Ramos (cell line): Measurements from ENCODE around the gene MAP4K3.

ENCODE experiments used
- in situ Hi-C: fragments of 300-500 bp; cut with MboI; formaldehyde crosslinking; loops from one replicate; pipeline ENCODE4 v1.14.3; 2022; ENCODE audit warnings: low sequenced_read_pairs; ENCODE audit not compliant: unreplicated experiment

MAP4K3 gene

DNA sequence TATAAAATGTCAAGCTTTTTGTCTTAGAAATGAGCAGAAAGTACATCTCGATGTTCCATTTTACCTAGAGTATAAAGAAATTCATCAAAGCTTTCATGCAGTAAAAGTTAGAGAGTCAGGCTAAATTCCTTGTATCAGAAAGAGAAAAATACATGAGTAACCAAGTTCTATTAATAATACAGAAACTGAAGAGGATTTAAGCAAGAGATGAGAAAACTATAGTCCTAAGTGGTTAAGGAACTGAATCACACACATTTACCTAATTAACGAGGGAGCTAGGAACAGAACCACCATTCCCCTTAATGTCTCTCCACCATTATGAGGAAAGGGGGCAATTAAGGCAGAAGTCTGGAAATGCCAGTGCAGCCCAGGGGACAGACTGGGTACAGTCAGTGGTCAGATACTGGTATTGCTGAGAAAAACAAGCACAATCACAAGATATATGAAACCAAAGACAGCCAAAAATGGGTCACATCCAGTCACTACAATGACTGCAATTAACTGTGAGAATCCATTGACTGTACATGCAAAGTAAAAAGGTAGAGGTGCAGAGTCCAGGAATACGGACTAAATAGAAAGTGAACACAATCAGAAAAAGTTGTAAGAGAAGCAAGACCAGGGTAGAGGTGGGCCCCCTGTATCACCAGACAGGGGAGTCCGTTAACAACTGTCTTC lies 23.9 kb downstream of the MAP4K3 start:
- in situ Hi-C loops: no loop called here

- in situ Hi-C loops: no loop called here
Observed at GRCh38 chr2:39411181-39411944, 25.7 kb downstream of the MAP4K3 start.

- in situ Hi-C loops: no loop called here
Observed at GRCh38 chr2:39409697-39410389, 27.2 kb downstream of the MAP4K3 start.

DNA sequence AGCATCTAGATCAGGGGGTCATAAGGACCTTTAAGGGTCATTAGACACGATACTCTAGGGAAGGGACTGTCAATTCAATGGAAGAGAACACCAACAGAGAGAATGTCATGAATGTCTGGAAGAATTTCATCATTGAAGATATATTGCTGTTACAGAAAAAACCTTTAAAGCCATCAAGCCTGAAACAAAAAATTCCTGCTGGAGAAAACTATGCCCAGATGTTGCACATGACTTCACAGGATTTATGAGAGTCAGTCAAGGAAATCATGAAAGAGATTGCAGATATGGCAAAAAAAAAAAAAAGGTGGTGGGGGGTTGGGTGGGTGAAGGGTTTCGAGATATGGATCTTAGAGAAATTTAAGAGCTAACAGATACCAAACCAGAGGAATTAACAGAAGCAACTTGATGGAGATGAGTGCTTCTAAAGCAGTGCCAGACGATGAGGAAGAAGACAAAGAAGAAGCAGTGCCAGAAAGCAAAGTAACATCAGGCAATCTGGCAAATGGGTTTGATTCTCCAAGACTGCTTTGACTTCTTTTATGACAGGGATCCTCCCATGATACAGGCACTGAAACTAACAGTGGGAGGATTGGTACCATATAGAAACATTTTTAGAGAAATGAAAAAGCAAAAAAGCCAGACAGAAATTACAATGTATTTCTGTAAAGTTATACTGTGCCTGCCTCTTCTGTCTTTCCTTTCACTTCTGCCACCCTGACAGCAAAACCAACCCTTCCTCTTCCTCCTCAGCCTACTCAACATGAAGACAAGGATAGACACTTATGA lies 28.5 kb downstream of the MAP4K3 start:
- in situ Hi-C loops: no loop called here

- in situ Hi-C loops: no loop called here
Observed at GRCh38 chr2:39407516-39408296, 29.4 kb downstream of the MAP4K3 start.

DNA sequence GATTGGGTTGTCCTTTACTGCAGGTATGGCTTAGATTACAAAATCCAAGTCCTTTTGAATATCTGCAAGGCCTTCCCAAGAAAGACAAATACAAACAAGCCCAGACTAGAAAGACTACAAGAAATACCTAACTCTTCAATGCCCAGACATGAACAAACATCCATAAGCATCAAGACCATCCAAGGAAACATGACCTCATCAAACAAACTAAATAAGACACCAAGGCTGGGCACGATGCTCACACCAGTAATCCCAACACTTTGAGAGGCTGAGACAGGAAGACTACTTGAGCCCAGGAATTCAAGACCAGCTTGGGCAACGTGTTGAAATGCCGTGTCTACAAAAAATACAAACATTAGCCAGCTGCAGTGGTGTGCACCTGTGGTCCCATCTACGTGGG lies 31.7 kb downstream of the MAP4K3 start:
- in situ Hi-C loops: no loop called here

- in situ Hi-C loops: no loop called here
Observed at GRCh38 chr2:39403311-39403710, 33.8 kb downstream of the MAP4K3 start.

GRCh38 chr2:39401319-39401718 lies 35.8 kb downstream of the MAP4K3 start:
- in situ Hi-C loops: no loop called here

DNA sequence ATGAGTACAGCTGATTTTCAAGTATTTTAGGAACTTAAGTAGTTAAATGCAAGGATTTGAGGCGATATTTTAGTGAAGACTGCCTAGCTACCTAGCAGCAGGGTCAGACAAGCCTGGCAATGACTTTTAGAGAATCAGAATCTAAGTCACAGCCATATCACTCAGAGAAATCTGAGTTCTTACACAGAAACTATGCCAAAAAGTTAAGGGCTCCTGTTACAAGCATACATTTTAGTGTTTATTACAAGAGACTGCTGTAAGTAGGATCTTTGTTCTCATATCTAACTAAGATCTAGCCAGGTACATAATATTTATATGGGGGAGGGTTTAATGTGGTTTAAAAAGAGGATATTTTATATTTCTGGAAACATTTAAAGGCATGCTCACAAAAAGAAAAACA lies 37.5 kb downstream of the MAP4K3 start:
- in situ Hi-C loops: loop anchor here (25.0 kb wide), 1 partner anchor 313 kb away; no protein-coding TSS in a partner anchor

DNA sequence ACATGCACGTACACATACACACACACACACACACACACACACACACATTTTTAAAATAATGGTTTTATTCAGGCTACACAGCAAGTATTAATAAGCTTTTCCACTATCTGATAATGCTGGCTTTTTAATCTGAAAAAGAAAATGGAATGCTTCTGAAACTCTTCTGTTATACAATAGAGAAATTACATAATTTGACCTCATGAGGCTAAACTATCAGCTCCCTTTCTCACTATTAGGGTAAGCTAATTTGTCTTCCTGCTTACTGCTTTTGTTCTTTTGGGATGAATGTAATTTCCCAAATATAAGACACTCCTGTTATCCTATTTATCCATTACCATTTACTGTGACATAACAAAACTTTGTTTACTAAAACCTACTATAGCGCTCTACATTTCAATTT lies 41.8 kb downstream of the MAP4K3 start:
- in situ Hi-C loops: loop anchor here (25.0 kb wide), 1 partner anchor 317 kb away; no protein-coding TSS in a partner anchor

DNA sequence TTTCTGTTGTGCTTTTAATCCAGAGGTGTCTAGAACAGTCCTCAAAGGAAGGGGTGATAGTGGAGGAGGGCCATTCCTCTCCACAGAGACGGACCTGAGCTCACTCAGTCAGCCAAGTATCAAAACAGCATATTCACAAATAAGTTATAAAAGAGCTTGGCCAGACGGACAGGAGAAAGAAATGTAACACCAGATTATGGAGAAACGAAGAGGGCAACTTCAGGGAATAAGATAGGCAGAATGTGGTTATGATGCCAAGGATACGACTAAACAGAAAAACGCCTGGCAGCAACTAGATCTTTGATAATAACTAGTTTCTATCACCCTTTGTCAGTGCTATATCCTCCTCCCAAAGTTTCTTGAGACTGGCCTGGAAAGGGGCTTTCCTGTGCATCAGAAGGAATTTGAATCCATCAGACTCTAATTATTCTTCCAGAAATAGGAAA lies 42.5 kb downstream of the MAP4K3 start:
- in situ Hi-C loops: loop anchor here (25.0 kb wide), 1 partner anchor 318 kb away; no protein-coding TSS in a partner anchor

DNA sequence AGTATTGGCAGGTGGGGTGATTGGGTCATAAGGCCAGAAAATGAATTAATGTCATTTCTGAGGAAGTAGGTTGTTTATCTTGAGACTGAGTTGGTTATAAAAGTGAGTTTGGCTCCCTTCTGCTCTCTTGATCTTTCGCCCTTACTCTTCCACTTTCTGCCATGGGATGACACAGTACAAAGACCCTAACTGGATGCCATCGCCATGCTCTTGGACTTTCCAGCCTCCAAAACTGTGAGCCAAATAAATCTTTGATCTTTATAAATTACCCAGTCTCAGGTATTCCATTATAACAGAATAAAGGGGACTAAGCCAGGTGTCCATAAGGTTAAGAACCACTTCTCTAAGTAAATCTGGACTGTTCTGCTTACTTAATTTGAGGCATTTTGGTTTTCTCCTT lies 44.4 kb downstream of the MAP4K3 start:
- in situ Hi-C loops: loop anchor here (25.0 kb wide), 1 partner anchor 320 kb away; no protein-coding TSS in a partner anchor

GRCh38 chr2:39390216-39390615 lies 46.9 kb downstream of the MAP4K3 start:
- in situ Hi-C loops: loop anchor here (25.0 kb wide), 1 partner anchor 322 kb away; no protein-coding TSS in a partner anchor

- in situ Hi-C loops: loop anchor here (25.0 kb wide), 1 partner anchor 326 kb away; no protein-coding TSS in a partner anchor
Observed at GRCh38 chr2:39386064-39386463, 51.0 kb downstream of the MAP4K3 start.

GRCh38 chr2:39385172-39385571 lies 51.9 kb downstream of the MAP4K3 start:
- in situ Hi-C loops: loop anchor here (25.0 kb wide), 1 partner anchor 327 kb away; no protein-coding TSS in a partner anchor

DNA sequence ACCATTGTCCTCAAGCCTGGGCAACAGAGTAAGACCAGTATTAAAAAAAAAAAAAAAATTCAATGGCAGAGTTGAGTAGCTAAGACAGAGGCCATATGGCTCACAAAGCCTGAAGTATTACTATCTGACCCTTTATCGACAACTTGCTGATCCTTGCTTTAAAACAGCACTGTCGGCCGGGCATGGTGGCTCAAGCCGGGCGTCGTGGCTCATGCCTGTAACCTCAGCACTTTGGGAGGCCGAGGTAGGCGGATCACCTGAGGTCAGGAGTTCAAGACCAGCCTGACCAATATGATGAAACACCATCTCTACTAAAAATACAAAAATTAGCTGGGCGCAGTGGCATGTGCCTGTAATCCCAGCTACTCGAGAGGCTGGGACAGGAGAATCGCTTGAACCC lies 53.0 kb downstream of the MAP4K3 start:
- in situ Hi-C loops: loop anchor here (25.0 kb wide), 1 partner anchor 328 kb away; no protein-coding TSS in a partner anchor

DNA sequence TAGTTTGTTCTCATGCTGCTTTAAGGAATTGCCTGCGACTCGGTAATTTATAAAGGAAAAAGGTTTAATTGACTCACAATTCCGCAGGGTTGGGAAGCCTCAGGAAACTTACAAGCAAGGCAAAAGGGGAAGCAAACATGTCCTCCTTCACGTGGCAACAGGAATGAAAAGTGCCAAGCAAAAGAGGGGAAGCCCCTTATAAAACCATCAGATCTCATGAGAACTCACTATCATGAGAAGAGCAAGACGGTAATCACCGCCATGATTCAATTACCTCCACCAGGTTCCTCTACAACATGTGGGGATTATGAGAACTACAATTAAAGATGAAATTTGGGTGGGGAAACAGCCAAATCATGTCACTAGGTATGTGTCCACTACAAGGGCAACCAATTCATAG lies 53.9 kb downstream of the MAP4K3 start:
- in situ Hi-C loops: loop anchor here (25.0 kb wide), 1 partner anchor 329 kb away; no protein-coding TSS in a partner anchor

DNA sequence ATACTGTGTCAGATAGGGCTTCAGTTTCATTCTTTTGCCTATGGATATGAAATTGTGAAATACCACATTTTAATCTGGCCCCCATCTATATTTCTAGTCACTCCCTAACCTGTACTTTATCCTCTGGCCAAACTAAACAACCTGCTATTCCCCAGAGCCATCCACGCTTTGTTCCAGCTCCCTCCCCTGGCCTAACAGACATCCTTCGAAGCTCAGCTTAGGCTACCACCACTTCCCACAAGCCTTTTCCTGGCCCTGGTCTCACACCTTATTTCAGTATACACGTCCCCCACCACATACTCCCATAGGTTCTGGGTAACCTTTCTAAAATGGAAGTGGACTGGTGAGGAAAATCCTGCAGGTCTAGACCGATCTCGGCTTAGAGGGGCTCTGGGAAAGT lies 55.4 kb downstream of the MAP4K3 start:
- in situ Hi-C loops: loop anchor here (25.0 kb wide), 1 partner anchor 331 kb away; no protein-coding TSS in a partner anchor
